ENCODE measurements around the gene DENND1A.
"Not testable (repeated sequence)": the region's sequence is repeated elsewhere in the genome, so short reads cannot be mapped to it uniquely, and the experiment has no call there.

The DENND1A gene

DNA sequence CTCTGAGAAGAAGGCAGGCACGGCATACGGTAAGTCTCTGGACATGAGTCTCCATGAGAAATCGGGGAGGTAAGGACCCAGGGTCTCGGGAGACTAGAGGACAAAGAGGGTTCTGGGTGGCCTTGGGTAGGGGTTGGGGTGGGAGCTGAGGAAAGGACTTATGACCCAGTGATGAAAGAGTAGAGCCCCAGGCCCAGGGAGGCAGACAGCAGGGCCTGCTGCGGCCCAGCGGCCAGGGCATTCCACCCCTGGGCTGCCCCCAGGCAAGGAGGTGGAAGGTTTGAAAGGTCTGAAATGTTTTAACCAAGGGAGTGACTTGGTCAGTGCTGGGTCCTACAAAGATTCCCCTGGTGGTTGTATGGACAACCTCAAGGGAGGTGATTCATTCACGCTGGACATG, 484.8 kb downstream of the DENND1A start:
- intact Hi-C loops (cut with micrococcal nuclease) = no loop called here
- H3K36me3 Mint-ChIP-seq (ENCODE audit: low read depth) = peaks cover 92% of the 10 kb centered on the region
- no peaks in the 10 kb centered on the region for H3K9me3 Mint-ChIP-seq
- no peak overlapping the region for H3K4me3 Mint-ChIP-seq
- no peaks in the 10 kb centered on the region for H3K27me3 Mint-ChIP-seq
- H3K27ac Mint-ChIP-seq = no peak overlapping the region
- no peaks in the 10 kb centered on the region for H3K4me1 Mint-ChIP-seq (ENCODE audit: low read depth)

DNA sequence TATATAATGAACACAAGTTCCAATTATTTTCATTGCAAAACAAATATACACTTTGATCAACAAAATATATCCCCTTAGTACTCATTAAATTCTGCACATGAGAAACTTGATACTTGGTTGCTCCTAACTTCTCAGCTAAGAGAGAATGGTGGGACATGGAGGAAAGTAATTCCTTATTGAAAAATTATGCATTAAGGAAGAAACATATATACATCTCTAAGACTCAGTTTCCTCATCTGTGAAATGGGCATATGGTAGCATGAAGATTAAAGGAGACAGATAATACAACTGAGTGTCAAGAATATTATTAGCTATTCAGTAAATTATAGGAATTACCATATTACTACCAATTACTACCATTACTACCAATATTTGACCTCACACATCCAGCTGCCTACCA, 488.2 kb downstream of the DENND1A start:
- no peaks in the 10 kb centered on the region for H3K9me3 Mint-ChIP-seq
- H3K27ac Mint-ChIP-seq = no peak overlapping the region
- peaks cover 90% of the 10 kb centered on the region for H3K36me3 Mint-ChIP-seq (ENCODE audit: low read depth)
- no peaks in the 10 kb centered on the region for H3K27me3 Mint-ChIP-seq
- H3K4me3 Mint-ChIP-seq = no peak overlapping the region
- intact Hi-C loops (cut with micrococcal nuclease) = no loop called here
- no peaks in the 10 kb centered on the region for H3K4me1 Mint-ChIP-seq (ENCODE audit: low read depth)

DNA sequence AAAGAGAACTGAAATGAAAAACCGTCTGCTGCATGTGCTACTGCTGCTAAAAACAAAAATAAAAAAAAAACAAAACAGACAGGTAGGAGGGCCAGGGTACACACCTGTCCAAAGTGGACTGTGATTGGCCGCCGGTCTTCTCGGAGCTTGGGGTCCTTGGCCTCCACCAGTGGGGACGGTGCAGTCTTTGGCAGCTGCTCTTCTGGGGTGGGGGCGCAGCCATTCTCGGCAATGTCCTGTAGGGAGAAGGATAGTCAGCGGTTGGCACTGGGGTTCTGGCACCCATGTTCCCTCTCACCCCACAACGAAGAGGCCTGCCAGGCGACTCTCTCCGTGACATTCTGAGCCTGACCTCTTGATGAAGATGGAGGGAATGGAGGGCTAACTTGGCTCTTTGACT, 489.7 kb downstream of the DENND1A start:
- Mint-ChIP-seq H3K36me3 (ENCODE audit: low read depth) (peaks cover 90% of the 10 kb centered on the region), H3K27me3 (no peaks in the 10 kb centered on the region), H3K4me1 (ENCODE audit: low read depth) (no peaks in the 10 kb centered on the region), H3K4me3 (no peak overlapping the region), H3K9me3 (no peaks in the 10 kb centered on the region), H3K27ac (no peak overlapping the region)
- intact Hi-C loops (cut with micrococcal nuclease) = no loop called here

DNA sequence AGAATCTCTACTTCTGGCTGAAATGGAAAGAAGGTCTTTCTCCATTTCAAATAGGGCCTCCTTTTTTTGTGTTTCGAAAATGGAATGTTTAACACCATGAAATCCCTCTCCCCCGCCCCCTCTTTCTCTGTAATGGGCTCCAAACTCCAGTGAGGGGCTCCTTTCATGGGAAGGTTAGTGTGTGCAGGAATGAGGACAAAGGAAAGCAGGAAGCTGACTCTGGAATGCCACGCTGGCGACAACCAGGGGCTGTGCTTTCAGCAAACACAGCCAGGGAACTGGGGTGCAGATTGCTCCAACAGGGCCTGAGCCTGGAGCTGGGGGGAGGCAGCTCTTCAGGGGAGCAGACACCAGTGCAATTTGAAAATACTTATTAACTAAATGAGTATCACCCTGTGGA, 491.1 kb downstream of the DENND1A start:
- H3K27me3 Mint-ChIP-seq = no peaks in the 10 kb centered on the region
- intact Hi-C loops (cut with micrococcal nuclease) = no loop called here
- no peak overlapping the region for H3K4me3 Mint-ChIP-seq
- H3K4me1 Mint-ChIP-seq (ENCODE audit: low read depth) = no peaks in the 10 kb centered on the region
- peaks cover 90% of the 10 kb centered on the region for H3K36me3 Mint-ChIP-seq (ENCODE audit: low read depth)
- no peaks in the 10 kb centered on the region for H3K9me3 Mint-ChIP-seq
- no peak overlapping the region for H3K27ac Mint-ChIP-seq

DNA sequence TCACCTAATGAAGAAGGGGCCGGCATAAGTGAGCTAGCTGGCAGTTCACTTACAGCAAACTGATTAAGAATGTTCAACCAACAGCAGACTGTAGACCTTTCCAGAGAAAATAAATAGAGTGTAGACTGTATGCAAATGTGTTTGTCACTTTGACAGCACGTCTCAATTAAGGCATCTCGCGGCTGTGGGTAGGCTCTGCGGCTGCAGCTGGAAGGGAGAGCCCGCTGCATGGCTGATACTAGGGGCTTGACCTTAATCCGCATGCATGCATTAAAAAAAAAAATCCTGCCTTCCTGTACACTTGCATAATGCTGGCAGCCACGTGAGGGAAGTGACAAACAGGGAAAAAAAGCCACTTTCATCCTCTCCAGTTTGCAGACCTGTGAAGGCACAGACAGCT, 491.6 kb downstream of the DENND1A start:
- no peak overlapping the region for H3K27ac Mint-ChIP-seq
- no peaks in the 10 kb centered on the region for H3K9me3 Mint-ChIP-seq
- H3K4me1 Mint-ChIP-seq (ENCODE audit: low read depth) = no peaks in the 10 kb centered on the region
- H3K27me3 Mint-ChIP-seq = no peaks in the 10 kb centered on the region
- H3K36me3 Mint-ChIP-seq (ENCODE audit: low read depth) = peaks cover 90% of the 10 kb centered on the region
- no peak overlapping the region for H3K4me3 Mint-ChIP-seq
- intact Hi-C loops (cut with micrococcal nuclease) = no loop called here

DNA sequence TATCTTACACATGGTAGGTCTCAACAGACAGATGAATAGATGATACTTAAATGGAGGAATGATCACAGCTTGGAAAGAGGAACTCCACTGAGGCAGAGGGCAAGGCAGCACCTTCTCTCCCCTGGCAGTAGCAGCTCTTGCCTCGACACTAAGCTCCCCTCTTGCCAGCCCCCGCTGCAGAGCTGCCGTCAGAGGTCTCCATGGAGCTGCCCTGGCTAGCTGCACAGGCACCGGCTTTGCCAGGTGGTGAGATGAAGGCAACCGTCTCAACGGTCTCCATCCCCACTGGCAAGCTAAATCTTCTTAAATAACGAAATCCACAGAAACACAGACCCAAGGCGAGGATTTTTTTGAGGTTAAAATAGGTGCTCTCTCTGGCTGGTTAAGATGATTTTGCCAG, 492.7 kb downstream of the DENND1A start:
- no peaks in the 10 kb centered on the region for H3K4me1 Mint-ChIP-seq (ENCODE audit: low read depth)
- no peak overlapping the region for H3K27ac Mint-ChIP-seq
- H3K9me3 Mint-ChIP-seq = no peaks in the 10 kb centered on the region
- H3K36me3 Mint-ChIP-seq (ENCODE audit: low read depth) = peaks cover 94% of the 10 kb centered on the region
- H3K27me3 Mint-ChIP-seq = no peaks in the 10 kb centered on the region
- intact Hi-C loops (cut with micrococcal nuclease) = no loop called here
- H3K4me3 Mint-ChIP-seq = no peak overlapping the region

DNA sequence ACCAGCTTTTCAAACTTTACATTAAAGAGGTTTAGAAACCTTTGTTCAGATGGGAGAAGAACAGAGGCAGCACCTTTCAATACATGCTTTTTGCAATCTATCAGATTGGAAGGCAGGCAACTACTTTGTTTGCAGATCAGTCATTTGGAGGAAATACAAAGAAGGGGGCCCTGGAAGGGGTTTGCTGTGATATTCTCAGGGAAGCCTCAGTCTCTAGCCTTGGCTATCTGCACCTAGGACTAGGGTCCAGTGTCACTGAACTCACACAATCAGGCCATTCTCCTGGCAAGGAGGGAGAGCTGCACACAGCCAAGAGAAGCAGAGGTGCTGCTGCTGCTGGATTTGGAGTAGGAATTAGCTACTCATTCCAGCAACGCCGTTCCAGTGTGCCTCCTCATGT, 494.5 kb downstream of the DENND1A start:
- Mint-ChIP-seq H3K4me3 (no peak overlapping the region), H3K36me3 (ENCODE audit: low read depth) (peaks cover 95% of the 10 kb centered on the region)

DNA sequence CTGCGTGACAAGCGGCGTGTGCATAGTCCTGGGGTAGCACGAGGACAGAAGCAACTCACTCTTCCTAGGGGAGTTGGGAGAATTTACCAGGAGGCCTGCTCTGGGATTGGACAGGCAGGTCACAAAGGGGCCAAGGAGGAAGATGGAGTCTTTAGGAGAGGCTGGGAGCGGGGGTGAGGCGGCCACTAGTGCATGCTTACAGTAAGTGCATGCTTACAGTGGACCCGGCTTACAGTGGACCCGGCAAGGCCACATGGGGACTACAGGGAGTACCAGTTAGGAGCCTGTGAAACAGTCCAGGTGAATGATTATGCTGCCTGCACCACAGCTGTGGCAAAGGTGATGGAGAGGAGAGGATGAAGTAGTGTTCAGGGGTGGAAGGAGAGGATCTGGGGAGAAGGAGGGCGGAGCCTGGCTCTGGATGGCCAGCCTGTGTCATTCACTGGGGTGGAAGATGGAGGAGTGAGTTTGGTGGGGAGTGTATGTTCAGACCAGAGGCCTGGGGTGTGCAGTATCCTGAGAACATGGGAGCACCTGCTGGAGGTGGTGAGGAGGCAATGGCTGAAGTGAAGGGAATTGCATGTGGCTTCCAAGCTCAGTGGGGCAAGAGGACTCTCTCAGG, 495.2 kb downstream of the DENND1A start:
- Mint-ChIP-seq H3K27ac (no peak overlapping the region), H3K4me3 (no peak overlapping the region), H3K27me3 (no peaks in the 10 kb centered on the region), H3K4me1 (ENCODE audit: low read depth) (no peaks in the 10 kb centered on the region), H3K36me3 (ENCODE audit: low read depth) (peaks cover 95% of the 10 kb centered on the region), H3K9me3 (no peaks in the 10 kb centered on the region)
- intact Hi-C loops (cut with micrococcal nuclease) = no loop called here

More for the DNA sequence above, 494.5 kb downstream of the DENND1A start:
- Mint-ChIP-seq H3K27ac (no peak overlapping the region), H3K9me3 (no peaks in the 10 kb centered on the region), H3K4me1 (ENCODE audit: low read depth) (no peaks in the 10 kb centered on the region), H3K27me3 (no peaks in the 10 kb centered on the region)
- intact Hi-C loops (cut with micrococcal nuclease) = no loop called here

DNA sequence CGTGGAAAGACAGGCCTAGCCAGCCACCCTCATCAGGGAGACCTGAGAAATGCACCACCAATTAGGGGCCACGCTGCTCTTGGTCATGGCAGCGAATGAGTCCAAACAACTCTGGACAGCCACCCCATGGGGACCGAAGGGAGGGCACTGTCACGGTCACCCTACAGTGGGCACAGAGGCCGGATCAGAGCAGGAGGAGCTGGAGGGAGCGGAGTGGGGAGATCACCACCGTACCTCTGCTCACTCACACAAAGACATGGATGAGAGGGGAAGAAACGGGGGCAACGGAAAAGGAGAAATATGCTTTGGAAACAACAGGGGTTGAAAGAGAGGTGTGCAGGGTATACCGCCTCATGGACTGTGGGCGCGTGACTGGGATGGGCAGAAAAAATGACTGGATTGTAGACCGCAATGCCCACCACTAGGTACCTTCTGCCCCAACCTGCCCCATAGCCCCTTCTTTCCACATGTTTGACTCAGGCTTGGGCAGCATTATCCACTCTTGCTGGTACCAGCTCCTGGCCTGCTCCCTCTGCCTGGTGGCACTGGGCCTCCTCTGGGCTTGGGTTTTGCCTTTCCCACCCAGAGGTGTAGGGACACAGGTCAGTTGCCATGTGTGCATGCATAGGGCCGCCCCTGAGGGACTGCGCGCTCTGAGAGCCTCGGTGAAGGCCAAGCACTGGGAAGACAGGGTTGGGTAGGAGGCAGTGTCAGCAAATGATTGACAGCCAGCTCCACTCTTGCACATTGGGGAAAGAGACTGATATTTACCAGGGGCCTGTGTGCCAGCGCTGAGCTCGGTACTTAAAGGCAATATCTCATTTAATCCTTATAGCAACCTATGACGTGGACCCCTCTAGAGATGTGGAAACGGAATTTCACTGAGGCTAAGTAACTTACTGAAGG, 497.3 kb downstream of the DENND1A start:
- no peak overlapping the region for H3K4me3 Mint-ChIP-seq

DNA sequence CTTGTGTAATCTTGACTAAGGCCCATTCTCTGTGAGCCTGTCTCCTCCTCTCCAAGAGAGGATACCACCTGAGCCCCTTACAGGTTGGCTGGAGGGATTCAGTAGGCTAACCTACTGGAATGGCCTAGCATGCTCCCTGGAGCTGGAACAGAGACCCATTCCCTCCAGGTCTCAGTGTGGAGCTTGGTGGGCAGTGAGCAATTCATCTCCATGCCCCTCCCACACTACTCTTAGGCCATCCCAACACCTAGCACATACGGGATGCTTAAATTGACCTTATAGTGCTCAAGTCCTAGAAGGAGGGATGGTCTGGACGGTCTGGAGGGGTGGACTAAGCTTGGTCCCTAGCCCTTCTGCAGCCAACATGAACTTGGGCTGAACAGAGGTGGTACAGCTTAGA, 498.3 kb downstream of the DENND1A start:
- intact Hi-C loops (cut with micrococcal nuclease) = no loop called here
- Mint-ChIP-seq H3K36me3 (ENCODE audit: low read depth) (peaks cover 92% of the 10 kb centered on the region), H3K4me3 (no peak overlapping the region), H3K9me3 (no peaks in the 10 kb centered on the region), H3K27ac (no peak overlapping the region), H3K27me3 (no peaks in the 10 kb centered on the region), H3K4me1 (ENCODE audit: low read depth) (peaks cover 12% of the 10 kb centered on the region)

More for the DNA sequence above, 497.3 kb downstream of the DENND1A start:
- peaks cover 2% of the 10 kb centered on the region for H3K4me1 Mint-ChIP-seq (ENCODE audit: low read depth)
- H3K9me3 Mint-ChIP-seq = no peaks in the 10 kb centered on the region
- no peak overlapping the region for H3K27ac Mint-ChIP-seq
- intact Hi-C loops (cut with micrococcal nuclease) = no loop called here
- H3K36me3 Mint-ChIP-seq (ENCODE audit: low read depth) = peaks cover 97% of the 10 kb centered on the region
- no peaks in the 10 kb centered on the region for H3K27me3 Mint-ChIP-seq

DNA sequence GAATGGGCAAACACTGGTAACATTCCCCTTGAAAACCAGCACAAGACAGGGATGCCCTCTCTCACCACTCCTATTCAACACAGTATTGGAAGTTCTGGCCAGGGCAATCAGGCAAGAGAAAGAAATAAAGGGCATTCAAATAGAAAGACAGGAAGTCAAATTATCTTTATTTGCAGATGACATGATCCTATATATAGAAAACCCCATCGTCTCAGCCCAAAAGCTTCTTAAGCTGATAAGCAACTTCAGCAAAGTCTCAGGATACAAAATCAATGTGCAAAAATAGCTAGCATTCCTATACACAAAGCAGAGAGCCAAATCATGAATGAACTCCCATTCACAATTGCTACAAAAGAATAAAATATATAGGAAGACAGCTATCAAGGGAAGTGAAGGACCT, 501.5 kb downstream of the DENND1A start:
- intact Hi-C loops (cut with micrococcal nuclease); H3K9me3 Mint-ChIP-seq; H3K27ac Mint-ChIP-seq; H3K27me3 Mint-ChIP-seq; H3K4me3 Mint-ChIP-seq: not testable (repeated sequence)
- Mint-ChIP-seq H3K36me3 (ENCODE audit: low read depth) (peaks cover 91% of the 10 kb centered on the region), H3K4me1 (ENCODE audit: low read depth) (peaks cover 20% of the 10 kb centered on the region)

DNA sequence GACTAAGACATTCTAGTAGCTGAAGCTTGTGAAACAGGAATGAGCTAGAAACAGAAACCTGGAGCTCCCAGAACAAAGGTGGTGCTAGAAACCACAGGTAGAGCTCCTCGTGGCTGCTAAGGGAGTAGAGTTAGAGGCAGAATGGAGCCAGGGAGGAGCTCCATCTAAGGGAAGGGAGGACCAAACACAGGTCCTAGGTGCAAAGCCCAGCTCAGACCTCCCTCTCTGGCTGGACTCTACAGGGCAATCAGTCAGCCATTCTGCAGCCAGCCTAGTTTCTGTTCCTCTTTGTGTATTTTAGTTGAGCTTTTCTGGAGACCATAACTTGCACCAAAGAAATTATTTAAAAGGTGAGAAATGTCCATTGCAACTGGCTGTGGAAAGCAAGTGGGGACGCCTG, 503.5 kb downstream of the DENND1A start:
- peaks cover 94% of the 10 kb centered on the region for H3K36me3 Mint-ChIP-seq (ENCODE audit: low read depth)
- H3K4me3 Mint-ChIP-seq = no peak overlapping the region
- intact Hi-C loops (cut with micrococcal nuclease) = no loop called here
- H3K9me3 Mint-ChIP-seq = no peaks in the 10 kb centered on the region
- no peaks in the 10 kb centered on the region for H3K27me3 Mint-ChIP-seq
- H3K27ac Mint-ChIP-seq = no peak overlapping the region
- peaks cover 20% of the 10 kb centered on the region for H3K4me1 Mint-ChIP-seq (ENCODE audit: low read depth)

DNA sequence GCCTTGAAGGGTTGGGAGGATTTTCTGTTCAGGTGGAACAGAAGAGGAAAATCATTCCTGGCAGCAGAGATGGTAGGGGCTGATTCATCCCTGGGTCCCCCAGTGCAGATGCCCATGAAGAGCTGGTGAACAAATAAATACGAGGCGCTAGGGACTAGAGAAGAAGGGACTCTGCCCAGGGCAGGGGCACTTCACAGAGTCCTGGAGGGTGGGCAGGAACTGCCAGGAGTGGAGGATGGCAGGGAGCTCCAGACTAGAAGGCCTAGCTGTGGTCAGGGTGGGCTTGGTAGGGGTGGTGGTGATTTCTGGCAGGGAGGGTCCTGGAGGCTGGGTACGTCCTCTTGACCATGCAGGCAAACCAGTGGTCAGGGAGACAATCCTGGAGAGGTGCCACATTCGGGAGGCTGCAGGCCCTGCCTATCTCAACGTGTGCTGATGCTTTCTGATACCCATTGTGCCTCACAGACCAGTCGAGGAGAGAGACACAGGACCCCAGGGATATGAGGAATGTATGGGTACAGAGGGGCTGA, 504.0 kb downstream of the DENND1A start:
- H3K9me3 Mint-ChIP-seq = no peaks in the 10 kb centered on the region
- no peak overlapping the region for H3K4me3 Mint-ChIP-seq
- no peaks in the 10 kb centered on the region for H3K27me3 Mint-ChIP-seq
- peaks cover 94% of the 10 kb centered on the region for H3K36me3 Mint-ChIP-seq (ENCODE audit: low read depth)
- peaks cover 20% of the 10 kb centered on the region for H3K4me1 Mint-ChIP-seq (ENCODE audit: low read depth)
- intact Hi-C loops (cut with micrococcal nuclease) = no loop called here
- H3K27ac Mint-ChIP-seq = no peak overlapping the region

DNA sequence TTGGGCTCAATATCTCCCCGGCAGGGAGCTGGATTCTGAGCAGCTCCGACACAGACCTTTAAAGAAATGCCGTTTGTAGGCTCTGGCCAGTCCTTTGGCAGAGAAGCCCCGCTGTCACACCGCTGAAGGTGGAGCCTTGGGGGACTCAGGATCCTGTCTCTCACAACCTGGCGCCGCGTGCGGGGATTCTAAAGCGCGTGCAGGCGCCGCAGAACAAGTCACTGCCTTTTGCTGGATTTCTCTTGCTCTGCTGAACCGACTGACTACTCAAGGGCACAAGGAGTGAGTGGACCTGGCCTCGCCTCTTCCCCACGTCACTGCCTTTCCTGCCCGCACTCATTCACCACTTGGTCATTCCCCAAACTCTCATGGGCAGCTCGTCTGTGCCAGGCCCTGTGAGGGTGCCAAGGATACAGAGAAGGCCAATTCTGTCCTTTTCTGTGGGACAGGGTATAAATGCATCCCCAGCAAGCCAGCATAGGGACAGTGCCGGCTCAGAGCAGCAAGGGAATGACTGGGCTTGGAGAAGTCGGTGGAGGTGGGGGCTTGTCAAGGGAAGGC, 504.6 kb downstream of the DENND1A start:
- H3K4me3 Mint-ChIP-seq = no peak overlapping the region
- intact Hi-C loops (cut with micrococcal nuclease) = no loop called here
- peaks cover 20% of the 10 kb centered on the region for H3K4me1 Mint-ChIP-seq (ENCODE audit: low read depth)
- H3K27me3 Mint-ChIP-seq = no peaks in the 10 kb centered on the region
- peaks cover 94% of the 10 kb centered on the region for H3K36me3 Mint-ChIP-seq (ENCODE audit: low read depth)
- no peak overlapping the region for H3K27ac Mint-ChIP-seq
- H3K9me3 Mint-ChIP-seq = no peaks in the 10 kb centered on the region

Measured in dendritic cell treated with granulocyte-macrophage colony-stimulating factor and Interleukin-4, amounts not matched to agents 40 ng/mL and 50 ng/mL, for 4 days (primary cell).